Measurements from ENCODE around the gene SCAF4. TPM values are rescaled to one million over a fixed set of nuclear protein-coding genes. Genes with fewer than 3 reads are reported as not detected.

Gene SCAF4
- total RNA-seq, 2 donors from 2014 or later, result 12.6 to 29.5 TPM

- TF ChIP-seq CTCF (IDR thresholded peaks at IDR 0.05), result no peak
- TF ChIP-seq POLR2A (IDR thresholded peaks at IDR 0.05), result no peak
- no peak overlapping the region for H3K4me3 ChIP-seq
- no peaks in the 10 kb centered on the region for H3K27me3 ChIP-seq (replicated peaks; ENCODE audit: insufficient read depth)
- no peaks in the 10 kb centered on the region for H3K36me3 ChIP-seq
- WGBS, result 84% methylated on average over 2 of the region's 2 CpGs
- no peak for DNase-seq (ENCODE audit: low spot score)
- intact Hi-C loops (cut with DNase I), result no loop called here
- no peaks in the 10 kb centered on the region for H3K4me1 ChIP-seq (replicated peaks)
- H3K27ac ChIP-seq, result no peak overlapping the region
- no peaks in the 10 kb centered on the region for H3K9me3 ChIP-seq
These were observed 3.7 kb downstream of the SCAF4 start for GRCh38 chr21:31728191-31728590.

- no peaks in the 10 kb centered on the region for H3K4me1 ChIP-seq (replicated peaks)
These were observed 4.7 kb downstream of the SCAF4 start for GRCh38 chr21:31727181-31727580.

GRCh38 chr21:31726407-31726806 is 5.5 kb downstream of the SCAF4 start:
- Histone ChIP-seq H3K27ac (no peak overlapping the region), H3K4me1 (replicated peaks) (no peaks in the 10 kb centered on the region), H3K36me3 (no peaks in the 10 kb centered on the region), H3K4me3 (no peak overlapping the region), H3K9me3 (no peaks in the 10 kb centered on the region), H3K27me3 (replicated peaks; ENCODE audit: insufficient read depth) (no peaks in the 10 kb centered on the region)
- 98% methylated on average over 4 of the region's 4 CpGs for WGBS
- intact Hi-C loops (cut with DNase I), result no loop called here
- DNase-seq (ENCODE audit: low spot score), result no peak
- TF ChIP-seq POLR2A (IDR thresholded peaks at IDR 0.05), result no peak
- no peak for TF ChIP-seq POLR2AphosphoS5 (IDR thresholded peaks at IDR 0.05)
- no peak for TF ChIP-seq CTCF (IDR thresholded peaks at IDR 0.05)

More at GRCh38 chr21:31727181-31727580, 4.7 kb downstream of the SCAF4 start:
- intact Hi-C loops (cut with DNase I), result no loop called here
- no peaks in the 10 kb centered on the region for H3K27me3 ChIP-seq (replicated peaks; ENCODE audit: insufficient read depth)
- no peak overlapping the region for H3K4me3 ChIP-seq
- TF ChIP-seq CTCF (IDR thresholded peaks at IDR 0.05) (no peak), POLR2A (IDR thresholded peaks at IDR 0.05) (no peak), POLR2AphosphoS5 (IDR thresholded peaks at IDR 0.05) (no peak)
- 82% methylated on average over 7 of the region's 7 CpGs for WGBS
- H3K9me3 ChIP-seq, result no peaks in the 10 kb centered on the region
- DNase-seq (ENCODE audit: low spot score), result no peak
- H3K27ac ChIP-seq, result no peak overlapping the region
- H3K36me3 ChIP-seq, result no peaks in the 10 kb centered on the region

- H3K36me3 ChIP-seq, result no peaks in the 10 kb centered on the region
- no peak for DNase-seq (ENCODE audit: low spot score)
- H3K27me3 ChIP-seq (replicated peaks; ENCODE audit: insufficient read depth), result no peaks in the 10 kb centered on the region
- TF ChIP-seq CTCF (IDR thresholded peaks at IDR 0.05) (no peak), POLR2AphosphoS5 (IDR thresholded peaks at IDR 0.05) (no peak), POLR2A (IDR thresholded peaks at IDR 0.05) (no peak)
- intact Hi-C loops (cut with DNase I), result no loop called here
- no peak overlapping the region for H3K4me3 ChIP-seq
- 86% methylated on average over 6 of the region's 6 CpGs for WGBS
- no peak overlapping the region for H3K27ac ChIP-seq
- no peaks in the 10 kb centered on the region for H3K4me1 ChIP-seq (replicated peaks)
- H3K9me3 ChIP-seq, result no peaks in the 10 kb centered on the region
These were observed 6.6 kb downstream of the SCAF4 start for GRCh38 chr21:31725202-31725839.

- Histone ChIP-seq H3K27ac (no peak overlapping the region), H3K4me1 (replicated peaks) (no peaks in the 10 kb centered on the region), H3K36me3 (no peaks in the 10 kb centered on the region), H3K27me3 (replicated peaks; ENCODE audit: insufficient read depth) (no peaks in the 10 kb centered on the region), H3K4me3 (no peak overlapping the region), H3K9me3 (no peaks in the 10 kb centered on the region)
- 80% methylated on average over 4 of the region's 4 CpGs for WGBS
- no peak for TF ChIP-seq CTCF (IDR thresholded peaks at IDR 0.05)
- no peak for TF ChIP-seq POLR2A (IDR thresholded peaks at IDR 0.05)
- DNase-seq (ENCODE audit: low spot score), result no peak
- intact Hi-C loops (cut with DNase I), result no loop called here
These were observed 7.4 kb downstream of the SCAF4 start for GRCh38 chr21:31724552-31724951.

Data from prostate gland (tissue), 2 donors.